Activated CD4-positive, alpha-beta memory T cell treated with anti-CD3 and anti-CD28 coated beads, Interleukin-2, amount 10 ng/mL, durations not matched to agents 7 days and 5 days (primary cell): Measurements from ENCODE around the gene CCL4. TPM values are rescaled to one million over a fixed set of nuclear protein-coding genes. Genes with fewer than 3 reads are reported as not detected.

Experiments used
- CTCF ChIA-PET: fragments of 350-600 bp; sonication (Branson Sonifier 250); formaldehyde crosslinking; loops from one replicate; lab custom pipeline; 2021; ENCODE audit warnings: antibody characterized with exemption, inconsistent platforms; lab: Charles Lee
- POLR2A ChIA-PET: fragments of 350-600 bp; sonication (Branson Sonifier 250); formaldehyde crosslinking; loops from one replicate; lab custom pipeline; 2021; ENCODE audit warnings: antibody characterized with exemption; lab: Charles Lee
- DNase-seq: peaks from one replicate; pipeline ENCODE4 v3.0.0-alpha.2; 2020
- H3K27ac Mint-ChIP-seq: one replicate; pipeline ENCODE4 v1.8.0; 2021; ENCODE audit warnings: mild to moderate bottlenecking, mixed read lengths
- H3K27me3 Mint-ChIP-seq: one replicate; pipeline ENCODE4 v1.8.0; 2021; ENCODE audit warnings: mixed read lengths
- H3K36me3 Mint-ChIP-seq: one replicate; pipeline ENCODE4 v1.8.0; 2021; ENCODE audit warnings: low read depth, mixed read lengths
- H3K4me1 Mint-ChIP-seq: one replicate; pipeline ENCODE4 v1.8.0; 2021; ENCODE audit warnings: mixed read lengths
- H3K4me3 Mint-ChIP-seq: one replicate; pipeline ENCODE4 v1.8.0; 2021; ENCODE audit warnings: mild to moderate bottlenecking, mixed read lengths
- H3K9me3 Mint-ChIP-seq: one replicate; pipeline ENCODE4 v1.8.0; 2021; ENCODE audit warnings: mixed read lengths
- total RNA-seq, 2 experiments: library from RNA; stranded (reverse); gene quantifications; one replicate each; pipeline ENCODE4 v1.2.3, GENCODE V29; 2021

CCL4 gene
- total RNA-seq, 2 experiments from 2014 or later: 46.8 to 50.4 TPM

GRCh38 chr17:36142806-36143205, 39.2 kb downstream of the CCL4 start:
- H3K27me3 Mint-ChIP-seq: peaks cover 13% of the 10 kb centered on the region
- H3K9me3 Mint-ChIP-seq: no peaks in the 10 kb centered on the region
- ChIA-PET CTCF (interaction anchor here (0.9 to 1.3 kb wide), 3 partner anchors 10 to 174 kb away, joined by 3 to 8 read pairs (median 4); no protein-coding TSS in a partner anchor), POLR2A (interaction anchor here (0.7 kb wide), 1 partner anchor 12 kb away, joined by 3 read pairs; no protein-coding TSS in a partner anchor)
- H3K4me1 Mint-ChIP-seq: peaks cover 22% of the 10 kb centered on the region
- no peaks in the 10 kb centered on the region for H3K36me3 Mint-ChIP-seq
- DNase-seq: no peak
- H3K4me3 Mint-ChIP-seq: no peak overlapping the region
- no peak overlapping the region for H3K27ac Mint-ChIP-seq

GRCh38 chr17:36144014-36144413, 40.4 kb downstream of the CCL4 start:
- Mint-ChIP-seq H3K36me3 (no peaks in the 10 kb centered on the region), H3K4me1 (peaks cover 27% of the 10 kb centered on the region), H3K27ac (no peak overlapping the region), H3K4me3 (no peak overlapping the region), H3K9me3 (no peaks in the 10 kb centered on the region), H3K27me3 (peaks cover 16% of the 10 kb centered on the region)
- POLR2A ChIA-PET: interaction anchor here (1.1 kb wide), 1 partner anchor 17 kb away, joined by 3 read pairs; no protein-coding TSS in a partner anchor
- no peak for DNase-seq
- CTCF ChIA-PET: interaction anchor here (0.9 to 1.3 kb wide), 2 partner anchors 11 to 168 kb away, joined by 3 to 8 read pairs; no protein-coding TSS in a partner anchor

GRCh38 chr17:36144981-36145729, 41.5 kb downstream of the CCL4 start:
- H3K27me3 Mint-ChIP-seq: peaks cover 23% of the 10 kb centered on the region
- DNase-seq: no peak
- ChIA-PET POLR2A (no interaction called here), CTCF (interaction anchor here (7.8 kb wide), 1 partner anchor 172 kb away, joined by 177 read pairs; no protein-coding TSS in a partner anchor)
- H3K9me3 Mint-ChIP-seq: no peaks in the 10 kb centered on the region
- H3K27ac Mint-ChIP-seq: no peak overlapping the region
- H3K4me3 Mint-ChIP-seq: no peak overlapping the region
- peaks cover 27% of the 10 kb centered on the region for H3K4me1 Mint-ChIP-seq
- no peaks in the 10 kb centered on the region for H3K36me3 Mint-ChIP-seq

GRCh38 chr17:36147601-36148000, 44.0 kb downstream of the CCL4 start:
- ChIA-PET POLR2A (no interaction called here), CTCF (interaction anchor here (0.9 to 7.8 kb wide), 3 partner anchors 28 to 175 kb away, joined by 3 to 177 read pairs (median 3); no protein-coding TSS in a partner anchor)
- no peak overlapping the region for H3K4me3 Mint-ChIP-seq
- H3K4me1 Mint-ChIP-seq: peaks cover 23% of the 10 kb centered on the region
- no peak for DNase-seq
- H3K36me3 Mint-ChIP-seq: no peaks in the 10 kb centered on the region
- H3K9me3 Mint-ChIP-seq: no peaks in the 10 kb centered on the region
- no peak overlapping the region for H3K27ac Mint-ChIP-seq
- peaks cover 34% of the 10 kb centered on the region for H3K27me3 Mint-ChIP-seq

GRCh38 chr17:36148559-36149295, 45.1 kb downstream of the CCL4 start:
- no peaks in the 10 kb centered on the region for H3K36me3 Mint-ChIP-seq
- ChIA-PET POLR2A (no interaction called here), CTCF (interaction anchor here (0.7 to 7.8 kb wide), 17 partner anchors 13 to 385 kb away, joined by 3 to 177 read pairs (median 4); partner anchors contain the start of genes CCL16 and TAF15)
- H3K27ac Mint-ChIP-seq: no peak overlapping the region
- H3K9me3 Mint-ChIP-seq: no peaks in the 10 kb centered on the region
- H3K4me1 Mint-ChIP-seq: peaks cover 23% of the 10 kb centered on the region
- peak; percentile 81 for DNase-seq
- H3K27me3 Mint-ChIP-seq: peaks cover 40% of the 10 kb centered on the region
- H3K4me3 Mint-ChIP-seq: no peak overlapping the region

- CTCF ChIA-PET: interaction anchor here (0.8 to 7.8 kb wide), 13 partner anchors 13 to 548 kb away, joined by 3 to 177 read pairs (median 5); partner anchors contain the start of gene CCL16
- H3K4me3 Mint-ChIP-seq: no peak overlapping the region
- no peak for DNase-seq
- peaks cover 44% of the 10 kb centered on the region for H3K27me3 Mint-ChIP-seq
- peaks cover 26% of the 10 kb centered on the region for H3K4me1 Mint-ChIP-seq
- H3K9me3 Mint-ChIP-seq: no peaks in the 10 kb centered on the region
- H3K27ac Mint-ChIP-seq: no peak overlapping the region
- no peaks in the 10 kb centered on the region for H3K36me3 Mint-ChIP-seq
- POLR2A ChIA-PET: no interaction called here
Measured at GRCh38 chr17:36149296-36149820, 45.7 kb downstream of the CCL4 start.

- DNase-seq: no peak
- ChIA-PET POLR2A (no interaction called here), CTCF (interaction anchor here (7.8 kb wide), 1 partner anchor 179 kb away, joined by 177 read pairs; no protein-coding TSS in a partner anchor)
- no peak overlapping the region for H3K27ac Mint-ChIP-seq
- H3K27me3 Mint-ChIP-seq: peaks cover 50% of the 10 kb centered on the region
- H3K36me3 Mint-ChIP-seq: no peaks in the 10 kb centered on the region
- H3K9me3 Mint-ChIP-seq: no peaks in the 10 kb centered on the region
- H3K4me3 Mint-ChIP-seq: no peak overlapping the region
- H3K4me1 Mint-ChIP-seq: peaks cover 10% of the 10 kb centered on the region
Measured at GRCh38 chr17:36151891-36152638, 48.4 kb downstream of the CCL4 start.

- no peak overlapping the region for H3K27ac Mint-ChIP-seq
- peaks cover 51% of the 10 kb centered on the region for H3K27me3 Mint-ChIP-seq
- no peak overlapping the region for H3K4me3 Mint-ChIP-seq
- H3K9me3 Mint-ChIP-seq: no peaks in the 10 kb centered on the region
- ChIA-PET POLR2A (no interaction called here), CTCF (no interaction called here)
- H3K36me3 Mint-ChIP-seq: no peaks in the 10 kb centered on the region
- H3K4me1 Mint-ChIP-seq: peaks cover 10% of the 10 kb centered on the region
- DNase-seq: no peak
Measured at GRCh38 chr17:36152639-36153120, 49.1 kb downstream of the CCL4 start.

GRCh38 chr17:36153895-36154610, 50.4 kb downstream of the CCL4 start:
- Mint-ChIP-seq H3K4me3 (no peak overlapping the region), H3K4me1 (peaks cover 3% of the 10 kb centered on the region), H3K36me3 (no peaks in the 10 kb centered on the region), H3K27me3 (peaks cover 47% of the 10 kb centered on the region), H3K9me3 (no peaks in the 10 kb centered on the region), H3K27ac (no peak overlapping the region)
- ChIA-PET CTCF (no interaction called here), POLR2A (no interaction called here)
- no peak for DNase-seq
